H9 (cell line): Measurements from ENCODE around the gene TLE6. TPM values are rescaled to one million over a fixed set of nuclear protein-coding genes. Genes with fewer than 3 reads are reported as not detected.

Source experiments
- DNase-seq: peaks from one replicate; pipeline ENCODE4 v3.0.0-alpha.2; 2017
- H2AFZ ChIP-seq: one replicate; pipeline ENCODE4 v1.6.1; 2013; ENCODE audit warnings: mild to moderate bottlenecking, low read length, control low read depth, moderate library complexity
- H2AK5ac ChIP-seq: 2 replicates; pipeline ENCODE4 v1.6.1; 2013; ENCODE audit warnings: low read length, control low read depth, mixed read lengths; ENCODE audit not compliant: insufficient read length
- H2BK120ac ChIP-seq: one replicate; pipeline ENCODE4 v1.6.1; 2013; ENCODE audit warnings: low read depth, mild to moderate bottlenecking, low read length, control low read depth, inconsistent platforms; ENCODE audit not compliant: poor library complexity, severe bottlenecking
- H2BK12ac ChIP-seq: 2 replicates; pipeline ENCODE4 v1.6.1; 2013; ENCODE audit warnings: low read length, control low read depth, mixed read lengths, low read depth; ENCODE audit not compliant: insufficient read length
- H2BK15ac ChIP-seq: 2 replicates; pipeline ENCODE4 v1.6.1; 2013; ENCODE audit warnings: low read depth, low read length, control low read depth
- H2BK20ac ChIP-seq: one replicate; pipeline ENCODE4 v1.6.1; 2013; ENCODE audit warnings: low read depth, mild to moderate bottlenecking, low read length, control low read depth, inconsistent platforms; ENCODE audit not compliant: poor library complexity, severe bottlenecking
- H2BK5ac ChIP-seq: 2 replicates; pipeline ENCODE4 v1.6.1; 2013; ENCODE audit warnings: low read length, control low read depth, mixed read lengths; ENCODE audit not compliant: insufficient read length
- H3K14ac ChIP-seq: 2 replicates; pipeline ENCODE4 v1.6.1; 2013; ENCODE audit warnings: low read length, control low read depth; ENCODE audit not compliant: insufficient read depth
- H3K18ac ChIP-seq: 2 replicates; pipeline ENCODE4 v1.6.1; 2013; ENCODE audit warnings: low read depth, mild to moderate bottlenecking, mixed read lengths, low read length, control low read depth; ENCODE audit not compliant: insufficient read length
- H3K23ac ChIP-seq: 2 replicates; pipeline ENCODE4 v1.6.1; 2013; ENCODE audit warnings: low read length, control low read depth, mixed read lengths, low read depth; ENCODE audit not compliant: insufficient read length
- H3K23me2 ChIP-seq: 2 replicates; pipeline ENCODE4 v1.6.1; 2013; ENCODE audit warnings: low read depth, mild to moderate bottlenecking, mixed read lengths, low read length, control low read depth; ENCODE audit not compliant: insufficient read length, poor library complexity, severe bottlenecking
- H3K27ac ChIP-seq: 2 replicates; pipeline ENCODE4 v1.5.1; 2013; ENCODE audit warnings: low read length, control low read depth, mixed read lengths, low read depth; ENCODE audit not compliant: insufficient read length
- H3K27me3 ChIP-seq: 2 replicates; pipeline ENCODE4 v1.6.1; 2013; ENCODE audit warnings: low read length, control low read depth, inconsistent platforms; ENCODE audit not compliant: insufficient read depth
- H3K4ac ChIP-seq: 2 replicates; pipeline ENCODE4 v1.6.1; 2013; ENCODE audit warnings: low read depth, mild to moderate bottlenecking, control low read depth, inconsistent platforms, low read length, moderate library complexity
- H3K4me1 ChIP-seq: 2 replicates; pipeline ENCODE4 v1.6.1; 2013; ENCODE audit warnings: low read length, control low read depth, inconsistent platforms; ENCODE audit not compliant: insufficient read depth
- H3K4me2 ChIP-seq: 2 replicates; pipeline ENCODE4 v1.6.1; 2013; ENCODE audit warnings: low read length, control low read depth, mixed read lengths; ENCODE audit not compliant: insufficient read length, insufficient read depth
- H3K56ac ChIP-seq: 2 replicates; pipeline ENCODE4 v1.6.1; 2013; ENCODE audit warnings: low read depth, mild to moderate bottlenecking, mixed read lengths, low read length, control low read depth; ENCODE audit not compliant: insufficient read length
- H3K79me1 ChIP-seq: 2 replicates; pipeline ENCODE4 v1.6.1; 2013; ENCODE audit warnings: low read depth, mild to moderate bottlenecking, moderate library complexity, low read length, control low read depth, inconsistent platforms; ENCODE audit not compliant: insufficient read depth, poor library complexity, severe bottlenecking
- H3K79me2 ChIP-seq: 2 replicates; pipeline ENCODE4 v1.6.1; 2013; ENCODE audit warnings: low read length, control low read depth, inconsistent platforms; ENCODE audit not compliant: insufficient read depth
- H3K9ac ChIP-seq: 2 replicates; pipeline ENCODE4 v1.6.1; 2013; ENCODE audit warnings: low read length, control low read depth, mixed read lengths; ENCODE audit not compliant: insufficient read length; ENCODE audit errors: extremely low read depth
- H3K9me3 ChIP-seq: one replicate; pipeline ENCODE4 v1.6.1; 2013; ENCODE audit warnings: low read depth, low read length, inconsistent platforms; ENCODE audit not compliant: control insufficient read depth
- H3T11ph ChIP-seq: one replicate; pipeline ENCODE4 v1.6.1; 2013; ENCODE audit warnings: mild to moderate bottlenecking, low read length, control low read depth, inconsistent platforms
- H4K20me1 ChIP-seq: one replicate; pipeline ENCODE4 v1.6.1; 2013; ENCODE audit not compliant: control insufficient read depth, insufficient read length, insufficient read depth
- H4K5ac ChIP-seq: 2 replicates; pipeline ENCODE4 v1.6.1; 2013; ENCODE audit warnings: low read depth, mild to moderate bottlenecking, mixed read lengths, low read length, control low read depth; ENCODE audit not compliant: insufficient read length
- H4K8ac ChIP-seq: replicated peaks from 2 replicates; pipeline ENCODE4 v1.6.1; 2013; ENCODE audit warnings: low read length, control low read depth, mixed read lengths, low read depth; ENCODE audit not compliant: insufficient read length
- H4K91ac ChIP-seq: 2 replicates; pipeline ENCODE4 v1.6.1; 2013; ENCODE audit warnings: low read depth, mild to moderate bottlenecking, moderate library complexity, mixed read lengths, low read length, control low read depth; ENCODE audit not compliant: insufficient read length
- H3K27ac Mint-ChIP-seq, 3 experiments: 2 replicates in 2 of 3; 3 replicates in 1 of 3; pipeline ENCODE4 v1.8.0; 2020 to 2021; ENCODE audit warnings: mixed read lengths in 3 of 3, mild to moderate bottlenecking in 1 of 3, moderate library complexity in 1 of 3
- H3K27me3 Mint-ChIP-seq: 2 replicates; pipeline ENCODE4 v1.8.0; 2021; ENCODE audit warnings: low read depth, mild to moderate bottlenecking, moderate library complexity, mixed read lengths
- H3K36me3 Mint-ChIP-seq, 3 experiments: 2 replicates in 2 of 3; 3 replicates in 1 of 3; pipeline ENCODE4 v1.8.0; 2020 to 2021; ENCODE audit warnings: low read depth in 3 of 3, mixed read lengths in 3 of 3; ENCODE audit not compliant: insufficient read depth in 1 of 3
- H3K4me1 Mint-ChIP-seq, 2 experiments: 2 replicates each; pipeline ENCODE4 v1.8.0; 2020; ENCODE audit warnings: mixed read lengths in 2 of 2
- H3K4me3 Mint-ChIP-seq, 2 experiments: 2 replicates in 1 of 2; 3 replicates in 1 of 2; pipeline ENCODE4 v1.8.0; 2020 to 2021; ENCODE audit warnings: mild to moderate bottlenecking in 2 of 2, mixed read lengths in 2 of 2, moderate library complexity in 1 of 2
- H3K9me3 Mint-ChIP-seq, 2 experiments: 2 replicates in 1 of 2; 3 replicates in 1 of 2; pipeline ENCODE4 v1.8.0; 2020; ENCODE audit warnings: mild to moderate bottlenecking in 2 of 2, mixed read lengths in 2 of 2, moderate library complexity in 1 of 2
- WGBS: extraction: QIAGEN DNeasy Blood & Tissue Kit; methylation state at CpG from one replicate; pipeline ENCODE4 v1.1.7; 2013; ENCODE audit warnings: missing lambda C conversion rate, low lambda C conversion rate, mixed read lengths; ENCODE audit not compliant: insufficient read length; ENCODE audit errors: extremely low coverage; 5-methylcytosine and 5-hydroxymethylcytosine counted together
- total RNA-seq: library from RNA; stranded (reverse); gene quantifications from 2 replicates; pipeline ENCODE4 v1.2.1, GENCODE V29; 2021
- TF ChIP-seq, protein P1 (sequence below): fragments of 200-600 bp; sonication (generic); conservative IDR thresholded peaks from 3 replicates; pipeline ENCODE4 v1.8.0; 2021; ENCODE audit warnings: antibody characterized with exemption, mild to moderate bottlenecking

The TLE6 gene
- total RNA-seq, 1 experiment from 2014 or later, result 1.7 TPM

- H3K56ac ChIP-seq, result no peak overlapping the region
- peaks cover 6 to 8% of the 10 kb centered on the region in 2 experiments for H3K4me1 Mint-ChIP-seq
- WGBS, result no CpG with 5 or more reads among the region's 9 CpGs
- no peak overlapping the region for H3K4me3 Mint-ChIP-seq
- no peak overlapping the region for H3K27ac Mint-ChIP-seq
- no peak overlapping the region for H4K5ac ChIP-seq
- H4K8ac ChIP-seq, result no peak overlapping the region
- no peak overlapping the region for H3K9ac ChIP-seq
- H3K79me1 ChIP-seq, result no peaks in the 10 kb centered on the region
- H2BK20ac ChIP-seq, result no peak overlapping the region
- H3K4me2 ChIP-seq, result no peak overlapping the region
- H3K23me2 ChIP-seq, result no peaks in the 10 kb centered on the region
- H2BK120ac ChIP-seq, result no peak overlapping the region
- peaks cover 31% of the 10 kb centered on the region for H3K27me3 Mint-ChIP-seq
- no peak overlapping the region for H3K4ac ChIP-seq
- H2AK5ac ChIP-seq, result no peak overlapping the region
- no peak overlapping the region for H2BK12ac ChIP-seq
- no peak overlapping the region for H2AFZ ChIP-seq
- no peak overlapping the region for H3K27ac ChIP-seq
- H3K27me3 ChIP-seq, result no peaks in the 10 kb centered on the region
- no peaks in the 10 kb centered on the region for H3K36me3 Mint-ChIP-seq
- H3K9me3 Mint-ChIP-seq, result peaks cover 0 to under 1% of the 10 kb centered on the region in 2 experiments; a peak in 2 of 5 replicates
- no peak overlapping the region for H3K14ac ChIP-seq
- no peaks in the 10 kb centered on the region for H4K20me1 ChIP-seq
- H3T11ph ChIP-seq, result no peak overlapping the region
- H3K4me1 ChIP-seq, result no peaks in the 10 kb centered on the region
- H3K79me2 ChIP-seq, result no peaks in the 10 kb centered on the region
- H2BK15ac ChIP-seq, result no peak overlapping the region
- TF ChIP-seq, protein P1, sequence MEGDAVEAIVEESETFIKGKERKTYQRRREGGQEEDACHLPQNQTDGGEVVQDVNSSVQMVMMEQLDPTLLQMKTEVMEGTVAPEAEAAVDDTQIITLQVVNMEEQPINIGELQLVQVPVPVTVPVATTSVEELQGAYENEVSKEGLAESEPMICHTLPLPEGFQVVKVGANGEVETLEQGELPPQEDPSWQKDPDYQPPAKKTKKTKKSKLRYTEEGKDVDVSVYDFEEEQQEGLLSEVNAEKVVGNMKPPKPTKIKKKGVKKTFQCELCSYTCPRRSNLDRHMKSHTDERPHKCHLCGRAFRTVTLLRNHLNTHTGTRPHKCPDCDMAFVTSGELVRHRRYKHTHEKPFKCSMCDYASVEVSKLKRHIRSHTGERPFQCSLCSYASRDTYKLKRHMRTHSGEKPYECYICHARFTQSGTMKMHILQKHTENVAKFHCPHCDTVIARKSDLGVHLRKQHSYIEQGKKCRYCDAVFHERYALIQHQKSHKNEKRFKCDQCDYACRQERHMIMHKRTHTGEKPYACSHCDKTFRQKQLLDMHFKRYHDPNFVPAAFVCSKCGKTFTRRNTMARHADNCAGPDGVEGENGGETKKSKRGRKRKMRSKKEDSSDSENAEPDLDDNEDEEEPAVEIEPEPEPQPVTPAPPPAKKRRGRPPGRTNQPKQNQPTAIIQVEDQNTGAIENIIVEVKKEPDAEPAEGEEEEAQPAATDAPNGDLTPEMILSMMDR, result no peak
- DNase-seq, result no peak
- H3K23ac ChIP-seq, result no peak overlapping the region
- no peak overlapping the region for H3K18ac ChIP-seq
- H3K9me3 ChIP-seq, result no peaks in the 10 kb centered on the region
- H2BK5ac ChIP-seq, result no peak overlapping the region
- H4K91ac ChIP-seq, result no peak overlapping the region
Observed at GRCh38 chr19:2970201-2970835, 7.0 kb upstream of the TLE6 start.
